Measurements from ENCODE around the gene SPA17.
A peak's percentile ranks its signal among the peaks of the same experiment; 100 is the strongest.

SPA17 gene

GRCh38 chr11:124719534-124719933 lies 45.8 kb downstream of the SPA17 start:
- no peak for DNase-seq
- TF ChIP-seq CTCF (IDR thresholded peaks at IDR 0.05), result no peak
- Histone ChIP-seq H3K4me3 (no peak overlapping the region), H3K27ac (no peak overlapping the region), H3K4me1 (peaks cover 0 to 25% (median 11%) of the 10 kb centered on the region in 4 donors), H3K27me3 (no peaks in the 10 kb centered on the region), H3K36me3 (no peaks in the 10 kb centered on the region), H3K9me3 (no peaks in the 10 kb centered on the region)
- intact Hi-C loops (cut with DNase I; ENCODE audit: low total_unique reads), result no loop called here

- Histone ChIP-seq H3K27me3 (no peaks in the 10 kb centered on the region), H3K9me3 (no peaks in the 10 kb centered on the region), H3K4me1 (peaks cover 5 to 39% (median 28%) of the 10 kb centered on the region in 4 donors), H3K4me3 (no peak overlapping the region), H3K27ac (no peak overlapping the region), H3K36me3 (no peaks in the 10 kb centered on the region)
- DNase-seq, result no peak
- no peak for TF ChIP-seq CTCF (IDR thresholded peaks at IDR 0.05)
- intact Hi-C loops (cut with DNase I; ENCODE audit: low total_unique reads), result no loop called here
Observed at GRCh38 chr11:124722176-124722575, 48.5 kb downstream of the SPA17 start.

GRCh38 chr11:124724979-124725718 lies 51.4 kb downstream of the SPA17 start:
- H3K9me3 ChIP-seq, result no peaks in the 10 kb centered on the region
- no peak overlapping the region for H3K4me3 ChIP-seq
- no peaks in the 10 kb centered on the region for H3K36me3 ChIP-seq
- intact Hi-C loops (cut with DNase I; ENCODE audit: low total_unique reads), result no loop called here
- H3K4me1 ChIP-seq, result peaks cover 5 to 25% (median 17%) of the 10 kb centered on the region in 4 donors
- H3K27me3 ChIP-seq, result no peaks in the 10 kb centered on the region
- no peak for TF ChIP-seq CTCF (IDR thresholded peaks at IDR 0.05)
- H3K27ac ChIP-seq, result peak overlapping the region; percentile 45 to 58
- peak in 1 of 2 donors; percentile 85 for DNase-seq

GRCh38 chr11:124725719-124726105 lies 52.0 kb downstream of the SPA17 start:
- H3K4me1 ChIP-seq, result peaks cover 5 to 25% (median 17%) of the 10 kb centered on the region in 4 donors
- no peak for DNase-seq
- peak overlapping the region; percentile 45 to 58 for H3K27ac ChIP-seq
- no peaks in the 10 kb centered on the region for H3K9me3 ChIP-seq
- no peaks in the 10 kb centered on the region for H3K27me3 ChIP-seq
- no peak for TF ChIP-seq CTCF (IDR thresholded peaks at IDR 0.05)
- no peak overlapping the region for H3K4me3 ChIP-seq
- intact Hi-C loops (cut with DNase I; ENCODE audit: low total_unique reads), result no loop called here
- H3K36me3 ChIP-seq, result no peaks in the 10 kb centered on the region

DNA sequence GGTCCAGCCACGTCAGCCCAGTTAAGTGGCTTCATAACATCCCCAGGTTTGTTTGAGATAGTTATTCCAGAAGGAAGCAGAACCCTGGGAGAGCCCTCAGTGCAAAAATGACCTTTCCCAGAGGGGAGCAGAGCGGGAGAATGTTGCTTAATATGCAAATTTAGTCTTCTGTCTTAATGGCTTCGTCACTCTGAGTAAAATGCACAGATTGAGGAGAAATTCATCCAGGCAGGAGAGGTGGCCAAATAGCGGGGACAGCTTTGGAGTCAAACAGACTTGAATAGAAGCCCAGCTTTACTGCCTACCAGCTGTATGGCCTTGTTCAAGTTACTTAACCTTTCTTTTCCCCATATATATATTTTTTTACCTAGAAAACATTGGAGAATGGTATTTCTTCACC lies 53.8 kb downstream of the SPA17 start:
- peaks cover 5 to 23% (median 17%) of the 10 kb centered on the region in 4 donors for H3K4me1 ChIP-seq
- H3K4me3 ChIP-seq, result no peak overlapping the region
- H3K9me3 ChIP-seq, result no peaks in the 10 kb centered on the region
- no peak for DNase-seq
- TF ChIP-seq CTCF (IDR thresholded peaks at IDR 0.05), result no peak
- no peaks in the 10 kb centered on the region for H3K27me3 ChIP-seq
- no peak overlapping the region for H3K27ac ChIP-seq
- intact Hi-C loops (cut with DNase I; ENCODE audit: low total_unique reads), result no loop called here
- H3K36me3 ChIP-seq, result no peaks in the 10 kb centered on the region
